ENCODE results near the gene LRRTM1.
A peak's percentile ranks its signal among the peaks of the same experiment; 100 is the strongest.

The LRRTM1 gene

DNA sequence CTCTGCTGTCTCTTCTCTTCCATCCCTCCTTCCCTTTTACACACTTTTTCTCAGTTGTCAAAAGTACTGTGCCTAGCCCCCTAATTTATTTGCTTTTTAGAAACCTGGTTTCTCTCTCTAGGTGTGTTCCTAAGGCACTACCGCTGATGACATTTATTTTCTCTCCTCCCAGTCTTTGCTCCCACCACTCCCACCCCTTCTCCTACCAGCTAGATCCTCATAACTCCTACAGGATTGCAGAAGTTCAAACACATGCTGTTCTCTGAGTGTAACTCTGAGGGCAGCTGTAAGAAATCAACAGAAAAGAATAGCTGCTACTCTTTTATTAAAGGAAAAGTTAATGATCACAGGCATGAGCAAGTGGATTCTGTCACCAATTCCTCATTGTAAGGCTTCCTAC, 22.3 kb upstream of the LRRTM1 start:
- no peaks in the 10 kb centered on the region for H3K9me3 ChIP-seq (ENCODE audit: control insufficient read depth, insufficient read depth, low read length)
- H3K27me3 ChIP-seq (ENCODE audit: control insufficient read depth, insufficient read depth, low read length) = peaks cover 17% of the 10 kb centered on the region
- no peak overlapping the region for H3K4me3 ChIP-seq (ENCODE audit: low read depth, low read length)
- H3K9ac ChIP-seq (ENCODE audit: low read depth, low read length) = no peak overlapping the region
- peaks cover 55% of the 10 kb centered on the region for H3K4me1 ChIP-seq (ENCODE audit: control insufficient read depth, insufficient read depth, low read length)
- H3K36me3 ChIP-seq (ENCODE audit: control insufficient read depth, insufficient read depth, low read length) = no peaks in the 10 kb centered on the region

DNA sequence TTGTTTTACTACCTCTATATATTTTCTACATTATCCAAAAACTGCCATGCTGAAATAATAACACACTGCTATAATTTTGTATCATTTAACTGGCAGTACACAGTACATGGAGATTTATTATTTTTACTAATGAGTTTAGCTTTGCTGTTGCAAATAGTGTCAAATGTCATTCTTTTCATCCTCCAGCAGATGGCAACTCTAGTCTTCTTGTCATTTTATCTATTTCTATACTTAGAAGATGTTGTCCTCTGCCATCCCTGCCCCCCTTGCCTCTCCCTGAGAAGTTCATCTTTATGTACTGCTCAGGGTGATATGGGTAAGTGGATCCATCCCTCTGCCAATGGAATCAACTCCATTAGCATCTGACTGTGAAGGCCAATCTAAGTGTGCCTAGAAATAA, 21.7 kb upstream of the LRRTM1 start:
- peaks cover 23% of the 10 kb centered on the region for H3K27me3 ChIP-seq (ENCODE audit: control insufficient read depth, insufficient read depth, low read length)
- peaks cover 59% of the 10 kb centered on the region for H3K4me1 ChIP-seq (ENCODE audit: control insufficient read depth, insufficient read depth, low read length)
- no peak overlapping the region for H3K9ac ChIP-seq (ENCODE audit: low read depth, low read length)
- H3K9me3 ChIP-seq (ENCODE audit: control insufficient read depth, insufficient read depth, low read length) = no peaks in the 10 kb centered on the region
- no peaks in the 10 kb centered on the region for H3K36me3 ChIP-seq (ENCODE audit: control insufficient read depth, insufficient read depth, low read length)
- no peak overlapping the region for H3K4me3 ChIP-seq (ENCODE audit: low read depth, low read length)

GRCh38 chr2:80324525-80324924, 20.0 kb upstream of the LRRTM1 start:
- H3K27me3 ChIP-seq (ENCODE audit: control insufficient read depth, insufficient read depth, low read length) = peaks cover 25% of the 10 kb centered on the region
- no peak overlapping the region for H3K9ac ChIP-seq (ENCODE audit: low read depth, low read length)
- no peak overlapping the region for H3K4me3 ChIP-seq (ENCODE audit: low read depth, low read length)
- H3K9me3 ChIP-seq (ENCODE audit: control insufficient read depth, insufficient read depth, low read length) = no peaks in the 10 kb centered on the region
- H3K4me1 ChIP-seq (ENCODE audit: control insufficient read depth, insufficient read depth, low read length) = peaks cover 51% of the 10 kb centered on the region
- H3K36me3 ChIP-seq (ENCODE audit: control insufficient read depth, insufficient read depth, low read length) = no peaks in the 10 kb centered on the region

DNA sequence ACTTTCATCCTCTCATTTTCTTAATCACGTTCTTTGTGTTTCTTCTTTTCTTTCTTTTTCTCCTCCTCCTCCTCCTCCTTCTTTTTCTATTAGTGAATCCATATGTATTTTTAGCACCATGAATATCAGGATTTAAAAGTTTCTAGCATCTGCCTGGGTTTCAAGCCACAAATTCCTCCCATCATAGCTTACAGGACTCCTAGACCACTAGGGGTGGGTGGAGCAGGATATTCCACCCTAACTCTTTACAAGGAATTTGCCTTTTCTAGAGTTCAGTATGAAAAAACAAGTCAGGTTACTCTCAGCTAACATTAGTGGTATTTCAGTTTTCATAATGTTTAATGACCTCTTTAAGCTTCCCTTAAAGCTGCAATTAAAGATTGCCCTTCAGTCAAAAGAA, 19.1 kb upstream of the LRRTM1 start:
- peaks cover 48% of the 10 kb centered on the region for H3K4me1 ChIP-seq (ENCODE audit: control insufficient read depth, insufficient read depth, low read length)
- no peaks in the 10 kb centered on the region for H3K9me3 ChIP-seq (ENCODE audit: control insufficient read depth, insufficient read depth, low read length)
- H3K36me3 ChIP-seq (ENCODE audit: control insufficient read depth, insufficient read depth, low read length) = no peaks in the 10 kb centered on the region
- no peak overlapping the region for H3K9ac ChIP-seq (ENCODE audit: low read depth, low read length)
- H3K4me3 ChIP-seq (ENCODE audit: low read depth, low read length) = no peak overlapping the region
- peaks cover 25% of the 10 kb centered on the region for H3K27me3 ChIP-seq (ENCODE audit: control insufficient read depth, insufficient read depth, low read length)

DNA sequence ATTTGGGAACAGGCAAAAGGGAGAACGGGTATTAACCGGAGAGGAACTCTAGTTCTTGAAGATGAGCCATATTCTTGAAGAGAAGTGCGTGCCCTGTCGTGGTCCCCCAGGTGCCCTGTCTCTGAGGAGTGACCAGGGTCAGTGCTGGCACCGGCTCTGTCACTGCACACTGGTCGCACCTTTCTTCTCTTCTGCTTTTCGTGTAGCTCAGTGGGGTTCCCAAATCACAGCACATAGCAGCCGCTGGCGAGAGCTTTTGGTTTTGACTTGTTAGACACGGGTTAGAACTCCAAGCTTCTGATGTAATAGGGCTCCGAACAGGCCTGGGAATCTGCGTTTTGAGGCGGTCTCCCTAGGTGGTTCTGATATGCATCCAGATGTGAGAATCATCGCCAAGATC, 18.4 kb upstream of the LRRTM1 start:
- H3K4me3 ChIP-seq (ENCODE audit: low read depth, low read length) = peak overlapping the region; percentile 45

DNA sequence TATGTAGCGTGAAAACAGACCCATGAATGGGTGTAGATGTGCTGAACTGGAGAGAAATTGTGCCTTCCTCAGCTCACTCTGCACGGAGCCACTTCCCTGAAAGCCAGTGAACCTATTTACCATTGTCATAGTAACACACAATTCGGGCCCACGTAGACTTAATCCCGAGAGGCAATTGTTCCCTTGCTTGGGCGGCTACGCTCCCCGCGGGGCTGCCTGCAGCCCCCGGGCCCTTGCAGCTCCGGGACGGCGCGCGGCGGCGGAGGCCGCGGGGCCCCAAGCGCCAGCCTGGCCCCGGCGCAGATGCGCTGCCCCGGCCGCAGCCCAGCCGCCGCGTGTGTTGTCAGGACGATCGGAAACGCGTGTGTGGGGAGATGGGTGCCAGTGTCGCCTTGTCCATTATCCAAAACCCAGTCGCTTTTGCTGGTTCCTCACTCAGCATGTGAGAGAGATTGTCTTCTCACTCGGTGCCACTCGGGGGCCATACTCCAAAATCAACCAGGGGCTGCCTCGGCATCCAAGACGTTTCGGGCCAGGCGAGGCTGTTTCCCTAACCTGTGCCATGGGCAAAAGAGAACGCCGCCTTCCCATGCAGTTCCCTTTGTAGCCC, 17.9 kb upstream of the LRRTM1 start:
- H3K9ac ChIP-seq (ENCODE audit: low read depth, low read length) = no peak overlapping the region
- H3K27me3 ChIP-seq (ENCODE audit: control insufficient read depth, insufficient read depth, low read length) = peaks cover 25% of the 10 kb centered on the region
- H3K4me3 ChIP-seq (ENCODE audit: low read depth, low read length) = peak overlapping the region; percentile 45

More for the DNA sequence above, 18.4 kb upstream of the LRRTM1 start:
- Histone ChIP-seq H3K36me3 (ENCODE audit: control insufficient read depth, insufficient read depth, low read length) (no peaks in the 10 kb centered on the region), H3K27me3 (ENCODE audit: control insufficient read depth, insufficient read depth, low read length) (peaks cover 25% of the 10 kb centered on the region), H3K9me3 (ENCODE audit: control insufficient read depth, insufficient read depth, low read length) (no peaks in the 10 kb centered on the region), H3K9ac (ENCODE audit: low read depth, low read length) (no peak overlapping the region), H3K4me1 (ENCODE audit: control insufficient read depth, insufficient read depth, low read length) (peaks cover 48% of the 10 kb centered on the region)

GRCh38 chr2:80312282-80312839, 7.8 kb upstream of the LRRTM1 start:
- Histone ChIP-seq H3K36me3 (ENCODE audit: control insufficient read depth, insufficient read depth, low read length) (no peaks in the 10 kb centered on the region), H3K4me3 (ENCODE audit: low read depth, low read length) (no peak overlapping the region), H3K4me1 (ENCODE audit: control insufficient read depth, insufficient read depth, low read length) (no peaks in the 10 kb centered on the region), H3K9me3 (ENCODE audit: control insufficient read depth, insufficient read depth, low read length) (no peaks in the 10 kb centered on the region), H3K27me3 (ENCODE audit: control insufficient read depth, insufficient read depth, low read length) (peaks cover 9% of the 10 kb centered on the region), H3K9ac (ENCODE audit: low read depth, low read length) (no peak overlapping the region)

More for the DNA sequence above, 17.9 kb upstream of the LRRTM1 start:
- Histone ChIP-seq H3K4me1 (ENCODE audit: control insufficient read depth, insufficient read depth, low read length) (peaks cover 48% of the 10 kb centered on the region), H3K36me3 (ENCODE audit: control insufficient read depth, insufficient read depth, low read length) (no peaks in the 10 kb centered on the region), H3K9me3 (ENCODE audit: control insufficient read depth, insufficient read depth, low read length) (no peaks in the 10 kb centered on the region)

DNA sequence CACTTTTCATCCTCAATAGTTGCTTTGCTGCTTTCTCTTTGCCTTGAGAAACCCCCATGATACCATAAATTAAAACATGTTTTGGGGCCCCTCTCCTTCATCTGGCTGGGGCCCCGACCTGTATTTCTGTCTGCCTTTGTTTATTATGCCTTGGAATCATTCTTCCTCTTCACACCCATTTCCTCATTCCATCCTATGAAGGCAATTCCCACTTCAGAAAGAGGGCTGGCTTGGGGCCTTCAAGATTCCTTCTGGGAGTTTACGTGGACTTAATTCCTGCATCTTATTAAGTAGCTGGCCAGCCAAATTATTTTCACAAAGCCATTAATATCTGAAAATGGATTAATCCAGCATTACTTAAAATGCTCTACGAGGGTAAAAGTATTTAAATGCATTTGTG, 6.8 kb upstream of the LRRTM1 start:
- Histone ChIP-seq H3K9ac (ENCODE audit: low read depth, low read length) (no peak overlapping the region), H3K4me3 (ENCODE audit: low read depth, low read length) (no peak overlapping the region), H3K36me3 (ENCODE audit: control insufficient read depth, insufficient read depth, low read length) (no peaks in the 10 kb centered on the region)

DNA sequence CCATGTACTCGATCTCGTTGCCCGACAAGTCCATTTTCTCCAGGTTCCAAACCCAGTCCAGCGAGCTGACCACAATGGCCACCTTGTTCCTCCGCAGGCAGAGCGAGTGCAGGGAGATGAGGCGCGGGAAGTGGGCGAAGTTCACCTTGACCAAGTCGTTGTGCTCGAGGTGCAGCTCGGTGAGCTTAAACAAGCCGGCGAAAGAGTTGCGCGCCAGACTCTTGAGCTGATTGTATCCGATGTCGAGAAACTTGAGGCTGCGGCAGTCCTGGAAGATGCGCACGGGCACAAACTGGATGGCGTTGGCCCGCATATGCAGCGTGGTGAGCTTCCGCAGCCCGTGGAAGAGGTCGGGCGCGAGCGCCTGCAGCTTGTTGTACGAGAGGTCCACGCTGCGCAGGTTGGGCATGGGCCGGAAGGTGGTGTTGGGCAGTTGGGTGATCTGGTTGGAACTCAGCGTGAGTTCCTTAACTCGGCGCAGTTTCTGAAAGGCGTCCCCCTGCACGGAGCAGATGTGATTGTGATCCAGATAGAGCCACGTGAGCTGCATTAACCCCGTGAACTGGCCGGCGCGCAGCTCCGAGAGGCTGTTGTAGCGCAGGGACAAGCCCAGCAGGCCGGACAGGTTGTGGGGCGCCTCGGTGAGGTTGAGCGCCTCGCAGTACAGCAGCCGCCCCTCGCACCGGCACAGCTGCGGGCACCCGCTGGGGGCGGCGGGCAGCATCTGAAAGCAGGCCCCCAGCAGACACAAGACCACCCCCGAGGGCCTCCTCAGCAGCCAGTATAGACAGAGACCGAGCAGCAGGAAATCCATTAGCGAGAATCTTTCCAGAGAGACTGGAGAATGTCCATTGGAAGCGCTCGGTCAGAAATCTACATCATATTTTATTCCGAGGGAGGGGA, 1.3 kb downstream of the LRRTM1 start:
- no peak overlapping the region for H3K9ac ChIP-seq (ENCODE audit: low read depth, low read length)
- peak overlapping the region; percentile 43 for H3K4me3 ChIP-seq (ENCODE audit: low read depth, low read length)
- H3K4me1 ChIP-seq (ENCODE audit: control insufficient read depth, insufficient read depth, low read length) = peaks cover 25% of the 10 kb centered on the region
- H3K27me3 ChIP-seq (ENCODE audit: control insufficient read depth, insufficient read depth, low read length) = peaks cover 64% of the 10 kb centered on the region
- H3K36me3 ChIP-seq (ENCODE audit: control insufficient read depth, insufficient read depth, low read length) = no peaks in the 10 kb centered on the region
- no peaks in the 10 kb centered on the region for H3K9me3 ChIP-seq (ENCODE audit: control insufficient read depth, insufficient read depth, low read length)

More for the DNA sequence above, 6.8 kb upstream of the LRRTM1 start:
- Histone ChIP-seq H3K27me3 (ENCODE audit: control insufficient read depth, insufficient read depth, low read length) (peaks cover 11% of the 10 kb centered on the region), H3K9me3 (ENCODE audit: control insufficient read depth, insufficient read depth, low read length) (no peaks in the 10 kb centered on the region), H3K4me1 (ENCODE audit: control insufficient read depth, insufficient read depth, low read length) (no peaks in the 10 kb centered on the region)

- Histone ChIP-seq H3K9me3 (ENCODE audit: control insufficient read depth, insufficient read depth, low read length) (no peaks in the 10 kb centered on the region), H3K36me3 (ENCODE audit: control insufficient read depth, insufficient read depth, low read length) (no peaks in the 10 kb centered on the region), H3K9ac (ENCODE audit: low read depth, low read length) (peak overlapping the region; percentile 55), H3K27me3 (ENCODE audit: control insufficient read depth, insufficient read depth, low read length) (peaks cover 56% of the 10 kb centered on the region), H3K4me3 (ENCODE audit: low read depth, low read length) (peak overlapping the region; percentile 43), H3K4me1 (ENCODE audit: control insufficient read depth, insufficient read depth, low read length) (peaks cover 26% of the 10 kb centered on the region)
Measured at GRCh38 chr2:80302314-80303005, 2.1 kb downstream of the LRRTM1 start.

DNA sequence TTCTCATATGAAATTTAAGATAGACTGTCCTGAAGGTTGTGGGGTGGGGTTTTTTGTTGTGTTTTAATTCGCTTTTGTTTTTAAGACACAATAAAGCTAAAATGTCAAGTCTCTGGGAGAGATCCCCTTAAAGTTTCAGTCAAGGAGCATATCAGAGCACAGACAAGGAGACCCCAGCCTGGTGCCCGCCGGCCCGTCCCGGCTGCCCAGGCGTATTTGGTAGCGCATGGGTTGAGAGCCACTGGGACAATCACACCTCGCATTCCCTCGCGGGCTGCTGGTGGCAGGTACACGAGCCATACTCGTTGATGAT, 2.6 kb downstream of the LRRTM1 start:
- Histone ChIP-seq H3K9me3 (ENCODE audit: control insufficient read depth, insufficient read depth, low read length) (no peaks in the 10 kb centered on the region), H3K4me3 (ENCODE audit: low read depth, low read length) (peak overlapping the region; percentile 43), H3K9ac (ENCODE audit: low read depth, low read length) (no peak overlapping the region), H3K4me1 (ENCODE audit: control insufficient read depth, insufficient read depth, low read length) (peaks cover 26% of the 10 kb centered on the region), H3K27me3 (ENCODE audit: control insufficient read depth, insufficient read depth, low read length) (peaks cover 56% of the 10 kb centered on the region), H3K36me3 (ENCODE audit: control insufficient read depth, insufficient read depth, low read length) (no peaks in the 10 kb centered on the region)
